22Rv1 (cell line): ENCODE measurements around the gene LRRC23.

ENCODE experiments used
- ZFX ChIP-seq: fragments of 450-650 bp; IDR thresholded peaks from 2 replicates; pipeline ENCODE4 v1.6.1; 2017; ENCODE audit warnings: antibody characterized with exemption, borderline replicate concordance
- TF ChIP-seq, protein P1 (sequence below): fragments of 450-650 bp; IDR thresholded peaks from 2 replicates; pipeline ENCODE4 v1.5.1; 2017; ENCODE audit warnings: mild to moderate bottlenecking

DNA sequence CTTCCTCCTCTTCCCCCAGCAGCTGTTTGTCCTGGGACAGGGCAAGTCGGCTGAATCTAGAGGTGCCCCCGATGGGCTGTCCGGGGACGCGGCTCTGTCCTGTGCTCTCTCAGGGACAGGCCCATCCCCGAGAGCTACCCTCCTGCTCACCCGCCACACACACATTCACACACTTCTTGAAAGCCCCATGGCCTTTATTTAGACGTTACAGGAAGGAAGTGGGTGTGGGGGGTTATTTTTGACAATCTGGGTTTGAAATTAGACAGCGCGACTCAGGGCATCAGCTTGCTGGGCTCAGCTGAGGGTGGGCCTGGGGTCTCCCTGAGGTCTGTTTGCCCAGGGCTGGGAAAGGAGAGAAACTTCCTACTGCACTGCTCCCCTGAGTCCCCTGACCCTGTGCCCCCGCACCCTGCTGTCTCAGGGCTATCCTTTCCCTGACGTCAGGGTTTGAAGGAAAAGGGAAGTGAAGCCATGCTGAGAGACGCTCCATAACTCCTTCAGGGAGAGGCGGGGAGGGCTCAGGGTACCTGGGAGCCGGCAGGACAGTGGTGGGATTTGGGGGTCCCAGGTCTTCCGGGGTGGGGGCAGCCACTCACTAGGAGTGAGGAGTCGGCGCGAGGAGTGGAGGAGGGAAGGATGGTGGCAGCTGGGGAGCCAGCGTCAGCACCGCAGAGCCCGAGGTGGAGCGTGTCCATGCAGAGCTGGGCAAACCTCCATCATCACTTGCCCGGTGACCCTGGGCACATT is 54.6 kb downstream of the LRRC23 start:
- TF ChIP-seq, protein P1, sequence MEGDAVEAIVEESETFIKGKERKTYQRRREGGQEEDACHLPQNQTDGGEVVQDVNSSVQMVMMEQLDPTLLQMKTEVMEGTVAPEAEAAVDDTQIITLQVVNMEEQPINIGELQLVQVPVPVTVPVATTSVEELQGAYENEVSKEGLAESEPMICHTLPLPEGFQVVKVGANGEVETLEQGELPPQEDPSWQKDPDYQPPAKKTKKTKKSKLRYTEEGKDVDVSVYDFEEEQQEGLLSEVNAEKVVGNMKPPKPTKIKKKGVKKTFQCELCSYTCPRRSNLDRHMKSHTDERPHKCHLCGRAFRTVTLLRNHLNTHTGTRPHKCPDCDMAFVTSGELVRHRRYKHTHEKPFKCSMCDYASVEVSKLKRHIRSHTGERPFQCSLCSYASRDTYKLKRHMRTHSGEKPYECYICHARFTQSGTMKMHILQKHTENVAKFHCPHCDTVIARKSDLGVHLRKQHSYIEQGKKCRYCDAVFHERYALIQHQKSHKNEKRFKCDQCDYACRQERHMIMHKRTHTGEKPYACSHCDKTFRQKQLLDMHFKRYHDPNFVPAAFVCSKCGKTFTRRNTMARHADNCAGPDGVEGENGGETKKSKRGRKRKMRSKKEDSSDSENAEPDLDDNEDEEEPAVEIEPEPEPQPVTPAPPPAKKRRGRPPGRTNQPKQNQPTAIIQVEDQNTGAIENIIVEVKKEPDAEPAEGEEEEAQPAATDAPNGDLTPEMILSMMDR, result no peak
- TF ChIP-seq ZFX, result no peak
